Endothelial cell of umbilical vein (primary cell): ENCODE measurements around the gene RRP1B. TPM values are rescaled to one million over a fixed set of nuclear protein-coding genes. Genes with fewer than 3 reads are reported as not detected.

Experiments used
- BruUV-seq: library from RNA; stranded (reverse); fragments of 400-500 nt; replicated peaks from 2 replicates; lab custom pipeline; 2021; lab: Mats Ljungman, UMichigan
- CTCF ChIA-PET: fragments of 300-600, 350-600 bp; sonication (Branson Sonifier 250); formaldehyde crosslinking; loops from one replicate; lab custom pipeline; 2021; ENCODE audit warnings: antibody characterized with exemption, inconsistent platforms; lab: Charles Lee
- POLR2A ChIA-PET: fragments of 300-600, 350-600 bp; sonication (Branson Sonifier 250); formaldehyde crosslinking; loops from one replicate; lab custom pipeline; 2021; ENCODE audit warnings: antibody characterized with exemption, inconsistent platforms; lab: Charles Lee
- DNase-seq: peaks from one replicate; pipeline ENCODE4 v3.0.0-alpha.2; 2011; ENCODE audit warnings: low read depth, low spot score
- FAIRE-seq: peaks from 2 replicates; lab custom pipeline; 2011; peaks lifted over from hg19 to GRCh38; lab: Jason Lieb, UNC
- H2AFZ ChIP-seq: 2 replicates; pipeline ENCODE4 v1.6.0; 2012; ENCODE audit warnings: low read depth, low read length, control low read depth, inconsistent platforms
- H3K27ac ChIP-seq: 2 replicates; pipeline ENCODE4 v1.5.1; 2011; ENCODE audit warnings: low read depth, mild to moderate bottlenecking, control low read depth, low read length, moderate library complexity; ENCODE audit not compliant: insufficient read depth
- H3K27me3 ChIP-seq, 2 experiments: 2 replicates each; pipeline versions ENCODE4 v1.6.0 to v1.6.1; 2011; ENCODE audit warnings: low read length in 2 of 2, mixed read lengths in 1 of 2; ENCODE audit not compliant: control insufficient read depth in 2 of 2, insufficient read depth in 2 of 2
- H3K36me3 ChIP-seq, 2 experiments: 2 replicates in 1 of 2; 3 replicates in 1 of 2; pipeline ENCODE4 v1.5.1; 2011; ENCODE audit warnings: low read length in 2 of 2, mild to moderate bottlenecking in 1 of 2, moderate library complexity in 1 of 2; ENCODE audit not compliant: control insufficient read depth in 2 of 2, insufficient read depth in 2 of 2; ENCODE audit errors: extremely low read depth in 1 of 2
- H3K4me1 ChIP-seq: 3 replicates; pipeline ENCODE4 v1.5.1; 2011; ENCODE audit warnings: mild to moderate bottlenecking, low read length; ENCODE audit not compliant: control insufficient read depth, insufficient read depth; ENCODE audit errors: extremely low read depth
- H3K4me2 ChIP-seq: 2 replicates; pipeline ENCODE4 v1.6.1; 2011; ENCODE audit warnings: low read length, control low read depth, mixed read lengths; ENCODE audit not compliant: insufficient read depth
- H3K4me3 ChIP-seq, 3 experiments: fragments of 200-600 bp in 1 of 3; sonication (generic), shearing (Covaris generic) in 1 of 3; replicated peaks in 1 of 3; 2 replicates each; pipeline ENCODE4 v1.5.1; 2011 to 2016; ENCODE audit warnings: control low read depth in 3 of 3, low read length in 3 of 3, mild to moderate bottlenecking in 2 of 3, inconsistent platforms in 1 of 3, low read depth in 1 of 3, moderate library complexity in 1 of 3; ENCODE audit not compliant: insufficient read depth in 1 of 3
- H3K79me2 ChIP-seq: 2 replicates; pipeline ENCODE4 v1.6.0; 2012; ENCODE audit warnings: low read length, inconsistent platforms; ENCODE audit not compliant: control insufficient read depth, insufficient read depth
- H3K9ac ChIP-seq: replicated peaks from 2 replicates; pipeline ENCODE3; 2011; ENCODE audit warnings: low read length, control low read depth; ENCODE audit not compliant: insufficient read depth; ENCODE audit errors: extremely low read depth
- H3K9me1 ChIP-seq: replicated peaks from 3 replicates; pipeline ENCODE4 v1.6.0; 2011; ENCODE audit warnings: mild to moderate bottlenecking, low read length; ENCODE audit not compliant: control insufficient read depth, insufficient read depth; ENCODE audit errors: extremely low read depth
- H3K9me3 ChIP-seq: replicated peaks from 2 replicates; pipeline ENCODE4 v1.5.1; 2012; ENCODE audit warnings: low read length, inconsistent platforms; ENCODE audit not compliant: control insufficient read depth, insufficient read depth
- H4K20me1 ChIP-seq: replicated peaks from 2 replicates; pipeline ENCODE3; 2011; ENCODE audit warnings: mild to moderate bottlenecking, low read length; ENCODE audit not compliant: control insufficient read depth, insufficient read depth; ENCODE audit errors: extremely low read depth
- CTCF ChIP-seq, 2 donors: IDR thresholded peaks; 1 replicate in 1 of 2; 2 replicates in 1 of 2; pipeline ENCODE4 v1.5.1; 2011; ENCODE audit warnings: low read length in 2 of 2, mild to moderate bottlenecking in 2 of 2, moderate library complexity in 2 of 2, control low read depth in 1 of 2, inconsistent platforms in 1 of 2, low read depth in 1 of 2; ENCODE audit not compliant: insufficient read depth in 1 of 2; ENCODE audit errors: extremely low read depth in 1 of 2
- EZH2 ChIP-seq: IDR thresholded peaks from 2 replicates; pipeline ENCODE4 v1.6.1; 2012; ENCODE audit warnings: borderline replicate concordance, low read depth, mild to moderate bottlenecking, moderate library complexity, low read length, inconsistent platforms; ENCODE audit not compliant: severe bottlenecking
- FOS ChIP-seq: IDR thresholded peaks from 2 replicates; pipeline ENCODE4 v1.6.1; 2011; ENCODE audit warnings: mild to moderate bottlenecking, low read length, moderate library complexity, borderline replicate concordance; ENCODE audit not compliant: insufficient read depth
- GATA2 ChIP-seq: IDR thresholded peaks from 2 replicates; pipeline ENCODE4 v1.7.0; 2011; ENCODE audit warnings: low read depth, mild to moderate bottlenecking, moderate library complexity, mixed read lengths, low read length; ENCODE audit not compliant: insufficient read length, insufficient read depth
- JUN ChIP-seq: IDR thresholded peaks from 2 replicates; pipeline ENCODE4 v1.6.1; 2011; ENCODE audit warnings: borderline replicate concordance, low read depth; ENCODE audit not compliant: insufficient read length, insufficient read depth
- MAX ChIP-seq: IDR thresholded peaks from 2 replicates; pipeline ENCODE4 v1.6.1; 2011; ENCODE audit not compliant: insufficient read depth, insufficient read length
- MYC ChIP-seq: IDR thresholded peaks from one replicate; pipeline ENCODE4 v1.6.1; 2011; ENCODE audit warnings: mild to moderate bottlenecking, low read depth, low read length
- POLR2A ChIP-seq: IDR thresholded peaks from 2 replicates; pipeline ENCODE4 v1.6.1; 2012; ENCODE audit warnings: low read depth, mild to moderate bottlenecking, control low read depth, low read length
- POLR2AphosphoS5 ChIP-seq: IDR thresholded peaks from 2 replicates; pipeline ENCODE4 v1.6.1; 2012; ENCODE audit warnings: low read depth, mild to moderate bottlenecking, control low read depth, low read length, moderate library complexity; ENCODE audit not compliant: insufficient read depth
- dilution Hi-C: fragments of 300-500 bp; cut with MboI; formaldehyde crosslinking; loops from one replicate; pipeline ENCODE4 v1.15.0; 2019; ENCODE audit warnings: low sequenced_read_pairs; ENCODE audit not compliant: extremely low pct_ligation_motif_present
- intact Hi-C: fragments of 100-400 bp; cut with micrococcal nuclease; formaldehyde crosslinking; loops from one replicate; pipeline ENCODE4 v1.10.0; 2022
- polyA plus RNA-seq, 4 experiments: library from polyadenylated mRNA; depleted of rRNA in 3 of 4; stranded (reverse) in 3 of 4; unstranded in 1 of 4; fragments of >200 nt; gene quantifications; 2 replicates each; pipeline versions ENCODE4 v1.2.1 to v1.2.3, GENCODE V29; 2011 to 2012; ENCODE audit warnings: missing spikeins in 1 of 4
- total RNA-seq: library from RNA; stranded (reverse); gene quantifications from 2 replicates; pipeline ENCODE4 v1.2.3, GENCODE V29; 2021

RRP1B gene
- total and polyA plus RNA-seq, 2 donors (not counting 3 experiments of a cell fraction or from before 2014, with no cell fraction given): 13.0 to 39.9 TPM

GRCh38 chr21:43739621-43740435 is 80.5 kb downstream of the RRP1B start:
- Histone ChIP-seq H3K79me2 (no peaks in the 10 kb centered on the region), H3K4me1 (no peaks in the 10 kb centered on the region), H4K20me1 (no peaks in the 10 kb centered on the region), H3K27me3 (no peaks in the 10 kb centered on the region), H2AFZ (no peak overlapping the region), H3K9ac (no peak overlapping the region), H3K4me2 (no peak overlapping the region), H3K9me3 (no peaks in the 10 kb centered on the region), H3K4me3 (no peak overlapping the region), H3K9me1 (no peaks in the 10 kb centered on the region), H3K27ac (no peak overlapping the region), H3K36me3 (peaks cover 0 to 5% of the 10 kb centered on the region in 2 experiments)
- dilution Hi-C loops: no loop called here
- no TSS peak for BruUV-seq
- no peak for DNase-seq
- intact Hi-C loops: no loop called here
- no peak for FAIRE-seq
- ChIA-PET CTCF (interaction anchor here (1.2 kb wide), 1 partner anchor 11 kb away, joined by 7 read pairs; no protein-coding TSS in a partner anchor), POLR2A (no interaction called here)
- no peak for TF ChIP-seq JUN
- TF ChIP-seq POLR2A: no peak
- no peak for TF ChIP-seq CTCF (IDR thresholded peaks at IDR 0.05; ENCODE audit: extremely low read depth in 1 of 2, insufficient read depth in 1 of 2, low read depth in 1 of 2, low read length in 2 of 2)
- no peak for TF ChIP-seq POLR2AphosphoS5
- TF ChIP-seq GATA2: no peak
- no peak for TF ChIP-seq MAX
- TF ChIP-seq FOS: no peak
- TF ChIP-seq MYC: no peak
- no peak for TF ChIP-seq EZH2
